ENCODE results near the gene HFE. TPM values are rescaled to one million over a fixed set of nuclear protein-coding genes. Genes with fewer than 3 reads are reported as not detected.

HFE gene
- total and polyA plus RNA-seq, 2 of the 13 experiments (the other 11 are each of a cell fraction or from before 2014, with no cell fraction given) = 3.7 to 6.3 TPM

DNA sequence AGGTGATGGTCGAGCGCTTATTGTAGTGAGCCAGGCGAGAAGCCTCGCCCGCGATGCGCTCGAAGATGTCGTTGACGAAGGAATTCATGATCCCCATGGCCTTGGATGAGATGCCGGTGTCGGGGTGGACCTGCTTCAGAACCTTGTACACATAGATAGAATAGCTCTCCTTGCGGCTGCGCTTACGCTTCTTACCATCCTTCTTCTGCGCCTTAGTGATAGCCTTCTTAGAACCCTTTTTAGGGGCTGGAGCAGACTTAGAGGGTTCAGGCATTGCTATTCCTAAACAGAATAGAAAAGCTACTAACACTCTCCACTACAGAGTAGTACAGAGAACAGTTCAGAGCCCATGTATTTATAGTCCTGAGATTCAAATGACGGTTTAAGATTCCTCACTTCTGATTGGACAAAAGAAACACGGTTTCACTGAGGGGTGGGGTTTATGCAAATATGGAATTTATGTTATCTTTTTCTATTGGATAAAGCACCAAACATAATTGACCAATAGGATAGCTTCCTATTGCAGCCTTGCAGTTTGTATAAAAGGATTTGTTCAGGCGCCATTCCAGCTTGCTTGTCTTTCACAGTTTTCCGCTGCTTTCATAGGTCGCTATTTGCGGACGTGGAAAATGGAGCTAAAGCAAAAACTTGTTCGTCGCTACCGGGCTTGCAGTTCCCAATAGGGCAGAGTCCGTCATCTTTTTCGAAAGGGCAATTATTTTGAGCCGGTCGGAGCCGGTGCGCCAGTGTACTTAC is 43.7 kb upstream of the HFE start (continued):
- TF ChIP-seq, protein P1, sequence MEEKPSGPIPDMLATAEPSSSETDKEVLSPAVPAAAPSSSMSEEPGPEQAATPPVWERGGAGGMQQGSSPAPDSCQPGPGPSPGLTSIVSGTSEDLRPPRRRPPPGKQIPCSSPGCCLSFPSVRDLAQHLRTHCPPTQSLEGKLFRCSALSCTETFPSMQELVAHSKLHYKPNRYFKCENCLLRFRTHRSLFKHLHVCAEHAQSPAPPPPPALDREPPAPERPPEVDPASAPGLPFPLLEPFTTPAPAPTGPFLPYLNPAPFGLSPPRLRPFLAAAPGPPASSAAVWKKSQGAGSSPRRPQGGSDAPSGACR (CRISPR knock-in tag; IDR thresholded peaks at IDR 0.05) = no peak
- TF ChIP-seq, protein P2, sequence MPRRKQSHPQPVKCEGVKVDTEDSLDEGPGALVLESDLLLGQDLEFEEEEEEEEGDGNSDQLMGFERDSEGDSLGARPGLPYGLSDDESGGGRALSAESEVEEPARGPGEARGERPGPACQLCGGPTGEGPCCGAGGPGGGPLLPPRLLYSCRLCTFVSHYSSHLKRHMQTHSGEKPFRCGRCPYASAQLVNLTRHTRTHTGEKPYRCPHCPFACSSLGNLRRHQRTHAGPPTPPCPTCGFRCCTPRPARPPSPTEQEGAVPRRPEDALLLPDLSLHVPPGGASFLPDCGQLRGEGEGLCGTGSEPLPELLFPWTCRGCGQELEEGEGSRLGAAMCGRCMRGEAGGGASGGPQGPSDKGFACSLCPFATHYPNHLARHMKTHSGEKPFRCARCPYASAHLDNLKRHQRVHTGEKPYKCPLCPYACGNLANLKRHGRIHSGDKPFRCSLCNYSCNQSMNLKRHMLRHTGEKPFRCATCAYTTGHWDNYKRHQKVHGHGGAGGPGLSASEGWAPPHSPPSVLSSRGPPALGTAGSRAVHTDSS (CRISPR knock-in tag; conservative IDR thresholded peaks at IDR 0.05) = no peak
- TF ChIP-seq ETV5 (CRISPR knock-in tag; IDR thresholded peaks at IDR 0.05; ENCODE audit: borderline replicate concordance) = no peak
- TF ChIP-seq, protein P3, sequence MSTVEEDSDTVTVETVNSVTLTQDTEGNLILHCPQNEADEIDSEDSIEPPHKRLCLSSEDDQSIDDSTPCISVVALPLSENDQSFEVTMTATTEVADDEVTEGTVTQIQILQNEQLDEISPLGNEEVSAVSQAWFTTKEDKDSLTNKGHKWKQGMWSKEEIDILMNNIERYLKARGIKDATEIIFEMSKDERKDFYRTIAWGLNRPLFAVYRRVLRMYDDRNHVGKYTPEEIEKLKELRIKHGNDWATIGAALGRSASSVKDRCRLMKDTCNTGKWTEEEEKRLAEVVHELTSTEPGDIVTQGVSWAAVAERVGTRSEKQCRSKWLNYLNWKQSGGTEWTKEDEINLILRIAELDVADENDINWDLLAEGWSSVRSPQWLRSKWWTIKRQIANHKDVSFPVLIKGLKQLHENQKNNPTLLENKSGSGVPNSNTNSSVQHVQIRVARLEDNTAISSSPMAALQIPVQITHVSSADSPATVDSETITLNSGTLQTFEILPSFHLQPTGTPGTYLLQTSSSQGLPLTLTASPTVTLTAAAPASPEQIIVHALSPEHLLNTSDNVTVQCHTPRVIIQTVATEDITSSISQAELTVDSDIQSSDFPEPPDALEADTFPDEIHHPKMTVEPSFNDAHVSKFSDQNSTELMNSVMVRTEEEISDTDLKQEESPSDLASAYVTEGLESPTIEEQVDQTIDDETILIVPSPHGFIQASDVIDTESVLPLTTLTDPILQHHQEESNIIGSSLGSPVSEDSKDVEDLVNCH (CRISPR knock-in tag; IDR thresholded peaks at IDR 0.05) = no peak
- TF ChIP-seq TP53 (CRISPR knock-in tag; conservative IDR thresholded peaks at IDR 0.05) = no peak
- TF ChIP-seq, protein P4, sequence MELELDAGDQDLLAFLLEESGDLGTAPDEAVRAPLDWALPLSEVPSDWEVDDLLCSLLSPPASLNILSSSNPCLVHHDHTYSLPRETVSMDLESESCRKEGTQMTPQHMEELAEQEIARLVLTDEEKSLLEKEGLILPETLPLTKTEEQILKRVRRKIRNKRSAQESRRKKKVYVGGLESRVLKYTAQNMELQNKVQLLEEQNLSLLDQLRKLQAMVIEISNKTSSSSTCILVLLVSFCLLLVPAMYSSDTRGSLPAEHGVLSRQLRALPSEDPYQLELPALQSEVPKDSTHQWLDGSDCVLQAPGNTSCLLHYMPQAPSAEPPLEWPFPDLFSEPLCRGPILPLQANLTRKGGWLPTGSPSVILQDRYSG (CRISPR knock-in tag; IDR thresholded peaks at IDR 0.05) = no peak
- TF ChIP-seq, protein P5, sequence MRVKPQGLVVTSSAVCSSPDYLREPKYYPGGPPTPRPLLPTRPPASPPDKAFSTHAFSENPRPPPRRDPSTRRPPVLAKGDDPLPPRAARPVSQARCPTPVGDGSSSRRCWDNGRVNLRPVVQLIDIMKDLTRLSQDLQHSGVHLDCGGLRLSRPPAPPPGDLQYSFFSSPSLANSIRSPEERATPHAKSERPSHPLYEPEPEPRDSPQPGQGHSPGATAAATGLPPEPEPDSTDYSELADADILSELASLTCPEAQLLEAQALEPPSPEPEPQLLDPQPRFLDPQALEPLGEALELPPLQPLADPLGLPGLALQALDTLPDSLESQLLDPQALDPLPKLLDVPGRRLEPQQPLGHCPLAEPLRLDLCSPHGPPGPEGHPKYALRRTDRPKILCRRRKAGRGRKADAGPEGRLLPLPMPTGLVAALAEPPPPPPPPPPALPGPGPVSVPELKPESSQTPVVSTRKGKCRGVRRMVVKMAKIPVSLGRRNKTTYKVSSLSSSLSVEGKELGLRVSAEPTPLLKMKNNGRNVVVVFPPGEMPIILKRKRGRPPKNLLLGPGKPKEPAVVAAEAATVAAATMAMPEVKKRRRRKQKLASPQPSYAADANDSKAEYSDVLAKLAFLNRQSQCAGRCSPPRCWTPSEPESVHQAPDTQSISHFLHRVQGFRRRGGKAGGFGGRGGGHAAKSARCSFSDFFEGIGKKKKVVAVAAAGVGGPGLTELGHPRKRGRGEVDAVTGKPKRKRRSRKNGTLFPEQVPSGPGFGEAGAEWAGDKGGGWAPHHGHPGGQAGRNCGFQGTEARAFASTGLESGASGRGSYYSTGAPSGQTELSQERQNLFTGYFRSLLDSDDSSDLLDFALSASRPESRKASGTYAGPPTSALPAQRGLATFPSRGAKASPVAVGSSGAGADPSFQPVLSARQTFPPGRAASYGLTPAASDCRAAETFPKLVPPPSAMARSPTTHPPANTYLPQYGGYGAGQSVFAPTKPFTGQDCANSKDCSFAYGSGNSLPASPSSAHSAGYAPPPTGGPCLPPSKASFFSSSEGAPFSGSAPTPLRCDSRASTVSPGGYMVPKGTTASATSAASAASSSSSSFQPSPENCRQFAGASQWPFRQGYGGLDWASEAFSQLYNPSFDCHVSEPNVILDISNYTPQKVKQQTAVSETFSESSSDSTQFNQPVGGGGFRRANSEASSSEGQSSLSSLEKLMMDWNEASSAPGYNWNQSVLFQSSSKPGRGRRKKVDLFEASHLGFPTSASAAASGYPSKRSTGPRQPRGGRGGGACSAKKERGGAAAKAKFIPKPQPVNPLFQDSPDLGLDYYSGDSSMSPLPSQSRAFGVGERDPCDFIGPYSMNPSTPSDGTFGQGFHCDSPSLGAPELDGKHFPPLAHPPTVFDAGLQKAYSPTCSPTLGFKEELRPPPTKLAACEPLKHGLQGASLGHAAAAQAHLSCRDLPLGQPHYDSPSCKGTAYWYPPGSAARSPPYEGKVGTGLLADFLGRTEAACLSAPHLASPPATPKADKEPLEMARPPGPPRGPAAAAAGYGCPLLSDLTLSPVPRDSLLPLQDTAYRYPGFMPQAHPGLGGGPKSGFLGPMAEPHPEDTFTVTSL (CRISPR knock-in tag; IDR thresholded peaks at IDR 0.05; ENCODE audit: borderline replicate concordance) = no peak
- TF ChIP-seq TAF15 (IDR thresholded peaks at IDR 0.05; ENCODE audit: low read depth, low read length, poor library complexity, severe bottlenecking) = no peak
- no peak; the same call in 1 of the 2 replicates for TF ChIP-seq ZNF629 (CRISPR knock-in tag; conservative IDR thresholded peaks at IDR 0.05)
- no peak for TF ChIP-seq MZF1 (CRISPR knock-in tag; IDR thresholded peaks at IDR 0.05; ENCODE audit: borderline replicate concordance)
- TF ChIP-seq ZNF556 (CRISPR knock-in tag; IDR thresholded peaks at IDR 0.05; ENCODE audit: borderline replicate concordance) = no peak
- TF ChIP-seq JUNB (CRISPR knock-in tag; IDR thresholded peaks at IDR 0.05; ENCODE audit: borderline replicate concordance) = no peak
- TF ChIP-seq MATR3 (CRISPR knock-in tag; IDR thresholded peaks at IDR 0.05) = no peak
